Measurements from ENCODE around the gene TMEM217. TPM values are rescaled to one million over a fixed set of nuclear protein-coding genes. Genes with fewer than 3 reads are reported as not detected.

The TMEM217 gene
- total and polyA plus RNA-seq, 2 experiments from 2014 or later, result 0.87 to 2.1 TPM

DNA sequence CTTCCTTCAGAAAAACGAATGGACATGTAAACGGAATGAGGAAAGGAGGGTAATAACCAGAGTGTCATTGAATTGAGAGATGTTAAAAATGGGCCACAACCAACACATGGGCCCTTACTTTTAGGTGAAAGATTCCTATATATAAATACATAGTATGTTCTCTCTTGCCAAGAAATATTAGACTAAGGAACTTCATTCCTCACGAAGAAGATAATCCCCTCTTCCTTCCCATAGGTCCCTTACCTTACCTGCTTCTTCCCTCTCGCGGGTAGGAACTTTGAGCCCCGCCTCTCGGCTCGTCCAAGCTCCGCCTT, 667 bp downstream of the TMEM217 start:
- Histone ChIP-seq H4K20me1 (ENCODE audit: insufficient read depth, poor library complexity, severe bottlenecking) (no peaks in the 10 kb centered on the region), H3K4me2 (peak overlapping the region; percentile 71), H2AFZ (peak overlapping the region; percentile 6), H3K79me2 (peaks cover 39% of the 10 kb centered on the region), H3K27me3 (no peaks in the 10 kb centered on the region), H3K4me1 (ENCODE audit: insufficient read depth) (peaks cover 6% of the 10 kb centered on the region), H3K4me3 (no peak overlapping the region), H3K9me3 (ENCODE audit: low read depth) (no peaks in the 10 kb centered on the region), H3K36me3 (replicated peaks; ENCODE audit: insufficient read depth, low read depth) (no peaks in the 10 kb centered on the region), H3K9me2 (replicated peaks; ENCODE audit: insufficient read depth) (no peaks in the 10 kb centered on the region), H3K27ac (no peak overlapping the region)
- WGBS (ENCODE audit: low lambda C conversion rate, missing lambda C conversion rate), result under 1% methylated on average over 9 of the region's 9 CpGs
- no peak for DNase-seq (ENCODE audit: low spot score)
- TF ChIP-seq EZH2 (IDR thresholded peaks at IDR 0.05; ENCODE audit: borderline replicate concordance), result no peak

- Histone ChIP-seq H3K4me3 (no peak overlapping the region), H3K4me1 (ENCODE audit: insufficient read depth) (peaks cover 6% of the 10 kb centered on the region), H3K27ac (no peak overlapping the region), H3K79me2 (peaks cover 36% of the 10 kb centered on the region), H3K4me2 (peak overlapping the region; percentile 71), H3K27me3 (no peaks in the 10 kb centered on the region), H3K36me3 (replicated peaks; ENCODE audit: insufficient read depth, low read depth) (no peaks in the 10 kb centered on the region), H3K9me2 (replicated peaks; ENCODE audit: insufficient read depth) (no peaks in the 10 kb centered on the region), H2AFZ (peak overlapping the region; percentile 6), H3K9me3 (ENCODE audit: low read depth) (no peaks in the 10 kb centered on the region), H4K20me1 (ENCODE audit: insufficient read depth, poor library complexity, severe bottlenecking) (no peaks in the 10 kb centered on the region)
- no peak for DNase-seq (ENCODE audit: low spot score)
- TF ChIP-seq, protein P1, sequence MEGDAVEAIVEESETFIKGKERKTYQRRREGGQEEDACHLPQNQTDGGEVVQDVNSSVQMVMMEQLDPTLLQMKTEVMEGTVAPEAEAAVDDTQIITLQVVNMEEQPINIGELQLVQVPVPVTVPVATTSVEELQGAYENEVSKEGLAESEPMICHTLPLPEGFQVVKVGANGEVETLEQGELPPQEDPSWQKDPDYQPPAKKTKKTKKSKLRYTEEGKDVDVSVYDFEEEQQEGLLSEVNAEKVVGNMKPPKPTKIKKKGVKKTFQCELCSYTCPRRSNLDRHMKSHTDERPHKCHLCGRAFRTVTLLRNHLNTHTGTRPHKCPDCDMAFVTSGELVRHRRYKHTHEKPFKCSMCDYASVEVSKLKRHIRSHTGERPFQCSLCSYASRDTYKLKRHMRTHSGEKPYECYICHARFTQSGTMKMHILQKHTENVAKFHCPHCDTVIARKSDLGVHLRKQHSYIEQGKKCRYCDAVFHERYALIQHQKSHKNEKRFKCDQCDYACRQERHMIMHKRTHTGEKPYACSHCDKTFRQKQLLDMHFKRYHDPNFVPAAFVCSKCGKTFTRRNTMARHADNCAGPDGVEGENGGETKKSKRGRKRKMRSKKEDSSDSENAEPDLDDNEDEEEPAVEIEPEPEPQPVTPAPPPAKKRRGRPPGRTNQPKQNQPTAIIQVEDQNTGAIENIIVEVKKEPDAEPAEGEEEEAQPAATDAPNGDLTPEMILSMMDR (IDR thresholded peaks at IDR 0.05; ENCODE audit: poor library complexity), result no peak
- TF ChIP-seq EZH2phosphoT487 (IDR thresholded peaks at IDR 0.05; ENCODE audit: low read depth, severe bottlenecking, unreplicated experiment) (no peak), EZH2 (IDR thresholded peaks at IDR 0.05; ENCODE audit: borderline replicate concordance) (no peak)
- WGBS (ENCODE audit: low lambda C conversion rate, missing lambda C conversion rate), result 51% methylated on average over 12 of the region's 12 CpGs
Measured at GRCh38 chr6:37256692-37257319, 1.1 kb downstream of the TMEM217 start.

DNA sequence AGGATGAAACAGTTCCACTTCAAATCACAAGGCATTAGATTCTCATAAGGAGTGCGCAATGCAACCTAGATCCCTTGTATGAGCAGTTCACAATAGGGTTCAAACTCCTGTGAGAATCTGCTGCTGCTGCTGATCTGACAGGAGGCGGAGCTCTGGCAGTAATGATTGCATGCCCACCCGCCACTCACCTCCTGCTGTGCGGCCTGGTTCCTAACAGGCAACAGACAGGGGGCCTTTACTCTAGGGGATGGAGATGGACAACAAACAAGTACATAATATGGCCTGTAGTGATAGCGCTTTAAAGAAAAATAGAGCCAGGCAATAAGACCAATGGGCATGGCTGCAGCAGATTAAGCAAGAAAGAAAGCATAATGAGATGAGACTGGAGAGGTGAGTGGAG, 3.1 kb downstream of the TMEM217 start:
- Histone ChIP-seq H3K4me1 (ENCODE audit: insufficient read depth) (peaks cover 6% of the 10 kb centered on the region), H3K4me3 (no peak overlapping the region), H2AFZ (no peak overlapping the region), H3K9me3 (ENCODE audit: low read depth) (no peaks in the 10 kb centered on the region), H3K79me2 (peaks cover 18% of the 10 kb centered on the region), H3K27me3 (no peaks in the 10 kb centered on the region), H4K20me1 (ENCODE audit: insufficient read depth, poor library complexity, severe bottlenecking) (no peaks in the 10 kb centered on the region), H3K4me2 (no peak overlapping the region), H3K27ac (no peak overlapping the region), H3K36me3 (replicated peaks; ENCODE audit: insufficient read depth, low read depth) (no peaks in the 10 kb centered on the region), H3K9me2 (replicated peaks; ENCODE audit: insufficient read depth) (no peaks in the 10 kb centered on the region)
- TF ChIP-seq EZH2phosphoT487 (IDR thresholded peaks at IDR 0.05; ENCODE audit: low read depth, severe bottlenecking, unreplicated experiment) (no peak), EZH2 (IDR thresholded peaks at IDR 0.05; ENCODE audit: borderline replicate concordance) (no peak)
- TF ChIP-seq, protein P1 (IDR thresholded peaks at IDR 0.05; ENCODE audit: poor library complexity), result no peak
- WGBS (ENCODE audit: low lambda C conversion rate, missing lambda C conversion rate), result 81% methylated on average over 5 of the region's 5 CpGs
- DNase-seq (ENCODE audit: low spot score), result no peak

- no peak overlapping the region for H3K27ac ChIP-seq
- H3K27me3 ChIP-seq, result no peaks in the 10 kb centered on the region
- H3K9me2 ChIP-seq (replicated peaks; ENCODE audit: insufficient read depth), result no peaks in the 10 kb centered on the region
- H3K4me3 ChIP-seq, result no peak overlapping the region
- H3K4me2 ChIP-seq, result no peak overlapping the region
- no peaks in the 10 kb centered on the region for H3K9me3 ChIP-seq (ENCODE audit: low read depth)
- H3K4me1 ChIP-seq (ENCODE audit: insufficient read depth), result peaks cover 1% of the 10 kb centered on the region
- peaks cover 4% of the 10 kb centered on the region for H3K79me2 ChIP-seq
- TF ChIP-seq, protein P1 (IDR thresholded peaks at IDR 0.05; ENCODE audit: poor library complexity), result no peak
- TF ChIP-seq EZH2phosphoT487 (IDR thresholded peaks at IDR 0.05; ENCODE audit: low read depth, severe bottlenecking, unreplicated experiment) (no peak), EZH2 (IDR thresholded peaks at IDR 0.05; ENCODE audit: borderline replicate concordance) (no peak)
- H2AFZ ChIP-seq, result no peak overlapping the region
- H4K20me1 ChIP-seq (ENCODE audit: insufficient read depth, poor library complexity, severe bottlenecking), result no peaks in the 10 kb centered on the region
- no peak for DNase-seq (ENCODE audit: low spot score)
- H3K36me3 ChIP-seq (replicated peaks; ENCODE audit: insufficient read depth, low read depth), result no peaks in the 10 kb centered on the region
Measured at GRCh38 chr6:37253486-37254007, 4.4 kb downstream of the TMEM217 start.

Measured in hepatocyte (in vitro differentiated cells).